Measurements from ENCODE around the gene SETBP1. TPM values are rescaled to one million over a fixed set of nuclear protein-coding genes. Genes with fewer than 3 reads are reported as not detected.

SETBP1 gene
- total RNA-seq, 1 experiment from 2014 or later, result 0.05 TPM

DNA sequence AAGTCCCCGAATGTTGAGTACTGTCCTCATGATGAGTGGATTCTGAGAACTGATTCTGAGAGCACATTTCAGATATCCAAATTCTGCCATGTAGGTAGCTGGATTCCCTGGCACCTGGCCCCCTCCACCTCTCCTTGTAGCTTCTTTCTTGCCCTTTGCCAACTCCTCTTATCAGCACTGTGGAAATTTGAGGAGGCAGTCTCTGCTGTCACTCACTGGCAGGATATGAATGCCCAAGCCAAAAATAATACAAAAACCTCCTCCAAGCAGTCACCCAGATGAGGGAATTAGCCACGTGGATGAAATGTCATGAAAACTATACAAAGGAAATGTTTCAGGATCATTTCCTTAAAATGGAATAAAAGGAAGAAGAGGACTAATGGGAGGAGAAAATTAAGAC lies 276.8 kb downstream of the SETBP1 start:
- Histone ChIP-seq H3K9me2 (ENCODE audit: insufficient read depth) (no peaks in the 10 kb centered on the region), H4K20me1 (ENCODE audit: insufficient read depth) (no peaks in the 10 kb centered on the region), H3K79me2 (ENCODE audit: insufficient read depth, low read length) (no peaks in the 10 kb centered on the region), H3K36me3 (ENCODE audit: control insufficient read depth in 1 of 2, insufficient read depth in 2 of 2, low read length in 2 of 2) (no peaks in the 10 kb centered on the region), H3K9me3 (ENCODE audit: control insufficient read depth in 1 of 2, insufficient read depth in 1 of 2, low read depth in 1 of 2, low read length in 2 of 2) (peaks cover 0 to 24% of the 10 kb centered on the region in 2 experiments; a peak in 2 of 4 replicates), H3K4me3 (replicated peaks in 1 of 2; ENCODE audit: low read depth in 1 of 2, low read length in 2 of 2) (no peak overlapping the region), H2AFZ (ENCODE audit: low read depth, low read length, poor library complexity, severe bottlenecking) (no peak overlapping the region), H3K4me2 (ENCODE audit: low read length) (no peak overlapping the region), H3K27ac (ENCODE audit: low read depth, low read length) (no peak overlapping the region), H3K4me1 (ENCODE audit: control insufficient read depth in 1 of 2, insufficient read depth in 2 of 2, low read length in 2 of 2) (no peaks in the 10 kb centered on the region), H3K27me3 (ENCODE audit: insufficient read depth, low read length) (no peaks in the 10 kb centered on the region), H3K9ac (ENCODE audit: low read length) (no peak overlapping the region)
- RAD21 ChIA-PET (ENCODE audit: low non-redundant PET in 1 of 2, low total read pairs in 2 of 2, uncharacterized antibody in 2 of 2, unreplicated experiment in 2 of 2), result no interaction called here
- BruUV-seq (replicated peaks), result no TSS peak
- TF ChIP-seq, protein P1, sequence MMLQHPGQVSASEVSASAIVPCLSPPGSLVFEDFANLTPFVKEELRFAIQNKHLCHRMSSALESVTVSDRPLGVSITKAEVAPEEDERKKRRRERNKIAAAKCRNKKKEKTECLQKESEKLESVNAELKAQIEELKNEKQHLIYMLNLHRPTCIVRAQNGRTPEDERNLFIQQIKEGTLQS (IDR thresholded peaks at IDR 0.05), result no peak
- no peak for TF ChIP-seq ZNF274 (IDR thresholded peaks at IDR 0.05; ENCODE audit: low read depth, low read length)
- TF ChIP-seq SRF (IDR thresholded peaks at IDR 0.05; ENCODE audit: low read depth), result no peak
- TF ChIP-seq SP1 (IDR thresholded peaks at IDR 0.05; ENCODE audit: low read depth), result no peak
- TF ChIP-seq FOSL1 (IDR thresholded peaks at IDR 0.05; ENCODE audit: low read depth), result no peak
- no peak for TF ChIP-seq EZH2 (IDR thresholded peaks at IDR 0.05)
- no peak for TF ChIP-seq CEBPB (IDR thresholded peaks at IDR 0.05; ENCODE audit: low read depth)
- no peak for TF ChIP-seq CBX3 (IDR thresholded peaks at IDR 0.05; ENCODE audit: low read depth)
- no peak for TF ChIP-seq RAD21 (IDR thresholded peaks at IDR 0.05; ENCODE audit: low read depth)
- no peak for TF ChIP-seq EZH2phosphoT487 (IDR thresholded peaks at IDR 0.05; ENCODE audit: borderline replicate concordance)
- TF ChIP-seq EGR1 (IDR thresholded peaks at IDR 0.05; ENCODE audit: low read depth), result no peak
- TF ChIP-seq, protein P2, sequence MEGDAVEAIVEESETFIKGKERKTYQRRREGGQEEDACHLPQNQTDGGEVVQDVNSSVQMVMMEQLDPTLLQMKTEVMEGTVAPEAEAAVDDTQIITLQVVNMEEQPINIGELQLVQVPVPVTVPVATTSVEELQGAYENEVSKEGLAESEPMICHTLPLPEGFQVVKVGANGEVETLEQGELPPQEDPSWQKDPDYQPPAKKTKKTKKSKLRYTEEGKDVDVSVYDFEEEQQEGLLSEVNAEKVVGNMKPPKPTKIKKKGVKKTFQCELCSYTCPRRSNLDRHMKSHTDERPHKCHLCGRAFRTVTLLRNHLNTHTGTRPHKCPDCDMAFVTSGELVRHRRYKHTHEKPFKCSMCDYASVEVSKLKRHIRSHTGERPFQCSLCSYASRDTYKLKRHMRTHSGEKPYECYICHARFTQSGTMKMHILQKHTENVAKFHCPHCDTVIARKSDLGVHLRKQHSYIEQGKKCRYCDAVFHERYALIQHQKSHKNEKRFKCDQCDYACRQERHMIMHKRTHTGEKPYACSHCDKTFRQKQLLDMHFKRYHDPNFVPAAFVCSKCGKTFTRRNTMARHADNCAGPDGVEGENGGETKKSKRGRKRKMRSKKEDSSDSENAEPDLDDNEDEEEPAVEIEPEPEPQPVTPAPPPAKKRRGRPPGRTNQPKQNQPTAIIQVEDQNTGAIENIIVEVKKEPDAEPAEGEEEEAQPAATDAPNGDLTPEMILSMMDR (IDR thresholded peaks at IDR 0.05 in 2 of 3, conservative IDR thresholded peaks at IDR 0.05 in 1 of 3; ENCODE audit: borderline replicate concordance in 1 of 3, insufficient read depth in 1 of 3, low read depth in 2 of 3, low read length in 2 of 3), result no peak
- no peak for TF ChIP-seq JUND (IDR thresholded peaks at IDR 0.05)
- no peak for TF ChIP-seq MAX (IDR thresholded peaks at IDR 0.05)
- POLR2A ChIA-PET, result no interaction called here
- intact Hi-C loops (cut with micrococcal nuclease), result no loop called here
- CTCF ChIA-PET, result no interaction called here
- DNase-seq (ENCODE audit: low read depth, low spot score) (no peak), ATAC-seq (no peak)
